NCI-H345 (cell line): Measurements from ENCODE around the gene FUT8.
"Not testable (repeated sequence)": the region's sequence is repeated elsewhere in the genome, so short reads cannot be mapped to it uniquely, and the experiment has no call there.

Experiments used
- DNase-seq: peaks from one replicate; lab custom pipeline; 2025; lab: John Stamatoyannopoulos, UW

Gene FUT8

GRCh38 chr14:65716813-65717212 lies 304.3 kb downstream of the FUT8 start:
- DNase-seq = not testable (repeated sequence)

- not testable (repeated sequence) for DNase-seq
Observed at GRCh38 chr14:65717384-65717915, 304.9 kb downstream of the FUT8 start.

- DNase-seq = no peak
Observed at GRCh38 chr14:65718629-65719028, 306.1 kb downstream of the FUT8 start.

GRCh38 chr14:65720171-65720570 lies 307.6 kb downstream of the FUT8 start:
- no peak for DNase-seq

- DNase-seq = no peak
Observed at GRCh38 chr14:65720743-65721142, 308.2 kb downstream of the FUT8 start.

- no peak for DNase-seq
Observed at GRCh38 chr14:65723348-65723747, 310.8 kb downstream of the FUT8 start.

GRCh38 chr14:65728604-65729003 lies 316.1 kb downstream of the FUT8 start:
- DNase-seq = no peak

- DNase-seq = no peak
Observed at GRCh38 chr14:65729566-65729965, 317.0 kb downstream of the FUT8 start.

- no peak for DNase-seq
Observed at GRCh38 chr14:65731933-65732506, 319.5 kb downstream of the FUT8 start.

GRCh38 chr14:65738339-65738738 lies 325.8 kb downstream of the FUT8 start:
- DNase-seq = no peak

GRCh38 chr14:65745396-65746190 lies 333.1 kb downstream of the FUT8 start:
- DNase-seq = no peak

GRCh38 chr14:65748796-65749195 lies 336.3 kb downstream of the FUT8 start:
- no peak for DNase-seq

GRCh38 chr14:65749287-65749686 lies 336.8 kb downstream of the FUT8 start:
- DNase-seq = no peak

GRCh38 chr14:65750906-65751305 lies 338.4 kb downstream of the FUT8 start:
- DNase-seq = peak; percentile 70

- DNase-seq = no peak
Observed at GRCh38 chr14:65751510-65751909, 339.0 kb downstream of the FUT8 start.

- DNase-seq = no peak
Observed at GRCh38 chr14:65753061-65753460, 340.5 kb downstream of the FUT8 start.

GRCh38 chr14:65755331-65755730 lies 342.8 kb downstream of the FUT8 start:
- DNase-seq = no peak

- no peak for DNase-seq
Observed at GRCh38 chr14:65756880-65757279, 344.4 kb downstream of the FUT8 start.

GRCh38 chr14:65769151-65769550 lies 356.6 kb downstream of the FUT8 start:
- no peak for DNase-seq

- no peak for DNase-seq
Observed at GRCh38 chr14:65770681-65771080, 358.2 kb downstream of the FUT8 start.

- no peak for DNase-seq
Observed at GRCh38 chr14:65771271-65771670, 358.7 kb downstream of the FUT8 start.

GRCh38 chr14:65772466-65772865 lies 359.9 kb downstream of the FUT8 start:
- DNase-seq = no peak

GRCh38 chr14:65772921-65773574 lies 360.5 kb downstream of the FUT8 start:
- no peak for DNase-seq
